Kasumi-1 (cell line): ENCODE measurements around the gene PLXNA3.

Source experiments
- DNase-seq, 2 experiments: peaks; one replicate each; lab custom pipeline; 2025; lab: John Stamatoyannopoulos, UW

PLXNA3 gene

GRCh38 chrX:154435171-154435733, 22.8 kb upstream of the PLXNA3 start:
- no peak for DNase-seq

- DNase-seq = peak in 1 of 2 experiments; percentile 8
Observed at GRCh38 chrX:154436374-154436982, 21.6 kb upstream of the PLXNA3 start.

GRCh38 chrX:154436983-154437752, 20.9 kb upstream of the PLXNA3 start, which contains the start of gene GDI1:
Gene GDI1, plus strand, starts transcription at chrX:154437154. Its CDS starts 101 bp downstream, at chrX:154437255.
- DNase-seq = no peak

- no peak for DNase-seq
Observed at GRCh38 chrX:154437971-154438893, 19.8 kb upstream of the PLXNA3 start.

- no peak for DNase-seq
Observed at GRCh38 chrX:154439841-154440240, 18.2 kb upstream of the PLXNA3 start.

- no peak for DNase-seq
Observed at GRCh38 chrX:154440623-154441357, 17.3 kb upstream of the PLXNA3 start.

- DNase-seq = no peak
Observed at GRCh38 chrX:154441564-154441963, 16.5 kb upstream of the PLXNA3 start.

- DNase-seq = no peak
Observed at GRCh38 chrX:154441984-154442707, 15.9 kb upstream of the PLXNA3 start.

GRCh38 chrX:154443479-154443910, 14.6 kb upstream of the PLXNA3 start:
- no peak for DNase-seq

GRCh38 chrX:154443992-154444754, 13.9 kb upstream of the PLXNA3 start, which contains the start of gene FAM50A:
Gene FAM50A, plus strand, starts transcription at chrX:154444141. Its CDS starts 95 bp downstream, at chrX:154444236.
- peak; percentile 9 to 39 for DNase-seq

- no peak for DNase-seq
Observed at GRCh38 chrX:154444755-154445246, 13.3 kb upstream of the PLXNA3 start.

GRCh38 chrX:154445776-154446175, 12.3 kb upstream of the PLXNA3 start:
- no peak for DNase-seq

GRCh38 chrX:154446430-154446829, 11.7 kb upstream of the PLXNA3 start:
- no peak for DNase-seq

GRCh38 chrX:154448484-154448883, 9.6 kb upstream of the PLXNA3 start:
- DNase-seq = no peak

- DNase-seq = no peak
Observed at GRCh38 chrX:154449618-154450017, 8.5 kb upstream of the PLXNA3 start.

GRCh38 chrX:154450312-154450711, 7.8 kb upstream of the PLXNA3 start:
- DNase-seq = no peak

GRCh38 chrX:154452823-154453222, 5.3 kb upstream of the PLXNA3 start:
- no peak for DNase-seq

- DNase-seq = no peak
Observed at GRCh38 chrX:154457491-154458115, 478 bp upstream of the PLXNA3 start.
